Measurements from ENCODE around the gene SLC22A23.

DNA sequence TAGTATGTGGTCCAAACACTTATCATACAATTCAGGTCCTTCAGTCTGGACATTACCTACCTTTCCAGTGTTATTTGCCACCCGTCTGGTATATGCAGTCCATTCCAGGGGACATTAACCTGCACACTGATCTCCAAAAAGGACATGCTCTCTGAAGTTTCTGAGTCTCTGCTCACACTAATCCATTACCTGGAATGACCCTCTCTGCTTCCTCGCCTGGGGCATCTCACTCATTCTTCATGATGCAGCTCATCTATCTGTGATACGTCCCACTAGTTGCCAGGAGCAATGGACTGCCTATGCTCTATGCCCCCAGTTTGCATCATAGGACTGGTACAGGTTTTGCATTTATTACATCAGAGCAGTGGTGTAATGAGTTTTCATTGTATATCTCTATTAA lies 223.5 kb downstream of the SLC22A23 start:
- TF ChIP-seq, protein P1, sequence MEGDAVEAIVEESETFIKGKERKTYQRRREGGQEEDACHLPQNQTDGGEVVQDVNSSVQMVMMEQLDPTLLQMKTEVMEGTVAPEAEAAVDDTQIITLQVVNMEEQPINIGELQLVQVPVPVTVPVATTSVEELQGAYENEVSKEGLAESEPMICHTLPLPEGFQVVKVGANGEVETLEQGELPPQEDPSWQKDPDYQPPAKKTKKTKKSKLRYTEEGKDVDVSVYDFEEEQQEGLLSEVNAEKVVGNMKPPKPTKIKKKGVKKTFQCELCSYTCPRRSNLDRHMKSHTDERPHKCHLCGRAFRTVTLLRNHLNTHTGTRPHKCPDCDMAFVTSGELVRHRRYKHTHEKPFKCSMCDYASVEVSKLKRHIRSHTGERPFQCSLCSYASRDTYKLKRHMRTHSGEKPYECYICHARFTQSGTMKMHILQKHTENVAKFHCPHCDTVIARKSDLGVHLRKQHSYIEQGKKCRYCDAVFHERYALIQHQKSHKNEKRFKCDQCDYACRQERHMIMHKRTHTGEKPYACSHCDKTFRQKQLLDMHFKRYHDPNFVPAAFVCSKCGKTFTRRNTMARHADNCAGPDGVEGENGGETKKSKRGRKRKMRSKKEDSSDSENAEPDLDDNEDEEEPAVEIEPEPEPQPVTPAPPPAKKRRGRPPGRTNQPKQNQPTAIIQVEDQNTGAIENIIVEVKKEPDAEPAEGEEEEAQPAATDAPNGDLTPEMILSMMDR (IDR thresholded peaks at IDR 0.05 in 4 of 5, conservative IDR thresholded peaks at IDR 0.05 in 1 of 5): no peak
- TF ChIP-seq POLR2A (IDR thresholded peaks at IDR 0.05): no peak

Measured in gastrocnemius medialis (tissue), 4 donors.